GM18868 (cell line): ENCODE results near the gene MRM3.
"Not testable (repeated sequence)": the region's sequence is repeated elsewhere in the genome, so short reads cannot be mapped to it uniquely, and the experiment has no call there.

Experiments
- ATAC-seq: cut with Tn5 transposase; IDR thresholded peaks from one replicate; pipeline ENCODE4 v1.9.1; 2021; ENCODE audit warnings: mild to moderate bottlenecking, moderate library complexity; ENCODE audit not compliant: unreplicated experiment

The MRM3 gene

DNA sequence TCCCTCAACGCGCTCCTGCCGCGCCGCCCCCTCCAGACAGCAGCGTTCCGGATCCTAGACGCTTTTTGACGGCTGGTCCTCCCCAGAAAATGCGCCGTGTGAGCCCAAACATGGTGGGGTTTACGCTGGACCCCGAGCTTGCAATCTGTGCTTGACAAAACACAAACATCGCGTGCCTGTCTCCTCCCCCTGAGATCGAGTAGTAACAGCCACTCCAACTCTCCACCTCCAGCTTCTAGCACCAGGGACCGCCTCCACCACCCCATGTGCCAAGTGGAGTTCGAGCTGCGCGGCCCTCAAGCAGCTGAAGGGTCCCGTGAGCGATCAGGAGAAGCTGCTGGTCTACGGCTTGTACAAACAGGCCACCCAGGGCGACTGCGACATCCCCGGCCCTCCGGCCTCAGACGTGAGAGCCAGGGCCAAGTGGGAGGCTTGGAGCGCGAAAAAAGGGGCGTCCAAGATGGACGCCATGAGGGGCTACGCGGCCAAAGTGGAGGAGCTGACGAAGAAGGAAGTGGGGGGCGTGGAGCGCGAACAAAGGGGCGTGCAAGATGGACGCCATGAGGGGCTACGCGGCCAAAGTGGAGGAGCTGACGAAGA is 29.4 kb upstream of the MRM3 start:
- peak; percentile 7 for ATAC-seq

GRCh38 chr17:753418-753817 is 28.7 kb upstream of the MRM3 start:
- ATAC-seq: no peak

DNA sequence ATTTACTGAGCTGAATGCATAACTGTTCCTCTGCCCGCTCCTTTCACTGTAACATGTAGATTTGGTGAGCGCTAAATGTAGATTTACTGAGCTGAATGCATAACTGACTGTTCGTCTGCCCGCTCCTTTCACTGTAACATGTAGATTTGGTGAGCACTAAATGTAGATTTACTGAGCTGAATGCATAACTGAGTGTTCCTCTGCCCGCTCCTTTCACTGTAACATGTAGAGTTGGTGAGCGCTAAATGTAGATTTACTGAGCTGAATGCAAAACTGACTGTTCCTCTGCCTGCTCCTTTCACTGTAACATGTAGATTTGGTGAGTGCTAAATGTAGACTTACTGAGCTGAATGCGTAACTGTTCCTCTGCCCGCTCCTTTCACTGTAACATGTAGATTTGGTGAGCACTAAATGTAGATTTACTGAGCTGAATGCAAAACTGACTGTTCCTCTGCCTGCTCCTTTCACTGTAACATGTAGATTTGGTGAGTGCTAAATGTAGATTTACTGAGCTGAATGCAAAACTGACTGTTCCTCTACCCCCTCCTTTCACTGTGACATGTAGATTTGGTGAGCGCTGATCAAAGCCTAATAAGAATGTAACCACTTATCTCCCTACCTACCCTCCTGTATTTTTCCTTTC is 26.7 kb upstream of the MRM3 start:
- not testable (repeated sequence) for ATAC-seq

- not testable (repeated sequence) for ATAC-seq
Measured at GRCh38 chr17:756010-756567, 26.1 kb upstream of the MRM3 start.

DNA sequence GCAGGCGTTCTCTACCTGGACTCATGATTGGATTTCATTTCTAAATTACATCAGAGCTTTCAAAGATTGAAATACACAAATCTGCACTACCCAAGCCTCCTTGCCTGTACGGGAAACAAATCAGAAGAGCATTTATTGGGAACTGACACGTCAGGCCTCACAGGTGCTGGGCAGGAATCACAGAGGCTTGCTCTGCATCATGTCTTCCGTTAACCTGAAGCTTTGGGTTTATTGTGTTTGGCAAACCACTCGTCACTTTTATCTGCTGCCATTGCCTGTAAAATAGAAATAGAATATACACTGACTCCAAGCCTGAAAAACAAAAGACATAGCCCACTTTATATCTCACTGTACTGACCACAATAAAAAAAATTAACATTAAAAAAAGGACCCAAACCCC is 22.2 kb upstream of the MRM3 start:
- ATAC-seq: no peak

DNA sequence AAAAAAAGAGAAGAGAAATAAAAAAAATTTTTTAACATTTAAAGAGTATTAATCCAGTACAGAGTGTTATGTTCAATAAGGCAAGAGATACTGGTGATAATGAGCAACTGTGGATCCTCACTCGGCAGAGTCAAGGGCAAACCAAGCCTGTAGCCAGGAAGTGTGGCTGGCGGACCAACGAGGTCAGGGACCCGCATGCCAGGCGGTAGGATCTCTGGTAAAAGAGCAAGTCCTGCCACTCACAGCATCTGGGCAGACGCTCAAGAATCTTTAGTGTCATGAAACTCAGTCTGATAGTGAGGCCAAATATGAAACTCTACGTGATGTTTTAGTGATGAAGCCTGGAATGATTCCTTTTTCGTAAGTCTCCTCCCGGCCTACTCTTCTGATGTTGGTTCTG is 21.8 kb upstream of the MRM3 start:
- ATAC-seq: no peak

DNA sequence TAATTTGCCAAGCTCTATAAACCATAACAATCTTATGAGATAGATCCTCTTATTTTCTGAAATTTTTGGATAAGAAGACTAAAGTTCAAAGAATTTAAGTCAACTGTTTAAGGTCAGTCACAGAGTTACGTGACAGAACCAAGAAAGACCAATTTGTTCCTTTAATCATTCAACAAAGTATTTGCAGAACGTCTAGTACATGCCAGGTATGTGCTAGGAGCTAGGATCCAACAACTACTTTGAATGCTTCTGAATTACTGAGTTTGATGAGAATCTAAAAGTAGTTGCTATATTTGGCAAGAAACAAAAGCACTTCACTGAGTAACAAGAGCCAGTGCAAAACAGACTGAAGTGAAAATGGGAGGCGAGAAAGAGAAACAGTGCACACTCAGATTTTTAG is 15.1 kb upstream of the MRM3 start:
- ATAC-seq: no peak

GRCh38 chr17:773016-773415 is 9.1 kb upstream of the MRM3 start:
- no peak for ATAC-seq

GRCh38 chr17:773467-774312 is 8.5 kb upstream of the MRM3 start:
- no peak for ATAC-seq

DNA sequence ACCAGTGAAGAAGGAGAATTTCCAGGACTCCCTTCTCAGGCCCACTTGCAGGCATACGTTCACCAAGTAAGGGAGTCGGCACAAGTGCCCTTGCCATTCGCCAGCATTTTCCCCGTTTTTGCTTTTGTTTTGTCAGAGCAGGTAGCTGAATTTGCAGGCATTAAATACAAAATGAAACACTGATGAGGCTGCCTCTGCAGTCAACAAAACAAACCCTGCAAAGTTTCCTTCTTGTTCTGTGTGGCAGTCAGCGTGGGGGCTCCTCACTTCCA is 7.9 kb upstream of the MRM3 start:
- ATAC-seq: no peak

DNA sequence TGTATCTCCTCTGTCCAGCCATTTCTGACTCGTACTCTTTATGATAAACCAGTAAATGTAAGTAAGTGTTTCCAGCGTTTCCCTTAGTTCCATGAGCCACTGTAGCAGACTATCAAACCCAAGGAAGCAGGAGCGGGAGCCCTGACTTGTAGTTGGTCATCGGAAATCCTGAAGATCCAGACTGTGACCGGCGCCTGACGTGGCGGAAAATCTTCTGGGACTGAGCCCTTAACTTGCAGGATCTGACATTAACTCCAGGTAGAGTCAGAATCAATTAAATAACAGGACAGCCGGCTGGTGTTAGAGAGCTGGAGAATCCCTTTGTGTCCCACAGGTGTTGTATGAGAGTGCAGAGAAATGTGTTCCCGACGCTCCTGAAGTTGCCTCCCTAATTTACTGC is 4.1 kb upstream of the MRM3 start:
- ATAC-seq: no peak

DNA sequence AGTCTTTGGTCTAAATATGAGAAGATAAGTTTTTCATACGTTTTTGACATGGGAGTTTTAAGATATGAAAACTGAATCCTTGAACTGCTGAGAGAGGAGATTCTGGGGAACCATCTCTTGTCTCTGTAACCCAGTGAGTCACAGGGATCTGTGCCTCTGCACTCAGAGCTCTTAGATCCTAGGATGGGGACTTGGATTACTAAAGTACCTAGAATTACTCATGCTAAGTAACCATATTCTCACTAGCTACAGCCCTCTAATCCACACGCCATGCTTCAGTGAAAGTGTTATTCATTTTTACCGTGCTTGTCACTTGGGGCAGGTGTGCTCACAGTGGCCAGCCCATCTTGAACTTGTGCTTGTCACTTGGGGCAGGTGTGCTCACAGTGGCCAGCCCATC is 2.0 kb downstream of the MRM3 start:
- ATAC-seq: no peak

- ATAC-seq: not testable (repeated sequence)
Measured at GRCh38 chr17:785901-786300, 3.7 kb downstream of the MRM3 start.

GRCh38 chr17:787641-788221 is 5.6 kb downstream of the MRM3 start:
- no peak for ATAC-seq

DNA sequence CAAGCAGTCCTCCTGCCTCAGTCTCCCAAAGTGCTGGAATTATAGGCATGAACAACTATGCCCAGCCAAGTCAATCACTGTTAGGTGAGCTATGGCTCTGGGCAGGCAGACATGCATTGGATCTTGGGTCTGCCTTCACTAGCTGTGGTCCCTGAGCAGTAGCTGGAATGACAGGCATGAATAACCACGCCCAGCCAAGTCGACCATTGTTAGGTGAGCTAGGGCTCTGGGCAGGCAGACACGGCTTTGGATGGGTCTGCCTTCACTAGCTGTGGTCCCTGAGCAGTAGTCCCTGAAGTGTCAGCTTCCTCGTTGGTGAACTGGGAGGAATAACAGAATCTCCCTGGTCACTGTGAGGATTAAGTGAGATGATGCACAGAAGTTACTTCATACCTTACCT is 6.4 kb downstream of the MRM3 start:
- no peak for ATAC-seq

DNA sequence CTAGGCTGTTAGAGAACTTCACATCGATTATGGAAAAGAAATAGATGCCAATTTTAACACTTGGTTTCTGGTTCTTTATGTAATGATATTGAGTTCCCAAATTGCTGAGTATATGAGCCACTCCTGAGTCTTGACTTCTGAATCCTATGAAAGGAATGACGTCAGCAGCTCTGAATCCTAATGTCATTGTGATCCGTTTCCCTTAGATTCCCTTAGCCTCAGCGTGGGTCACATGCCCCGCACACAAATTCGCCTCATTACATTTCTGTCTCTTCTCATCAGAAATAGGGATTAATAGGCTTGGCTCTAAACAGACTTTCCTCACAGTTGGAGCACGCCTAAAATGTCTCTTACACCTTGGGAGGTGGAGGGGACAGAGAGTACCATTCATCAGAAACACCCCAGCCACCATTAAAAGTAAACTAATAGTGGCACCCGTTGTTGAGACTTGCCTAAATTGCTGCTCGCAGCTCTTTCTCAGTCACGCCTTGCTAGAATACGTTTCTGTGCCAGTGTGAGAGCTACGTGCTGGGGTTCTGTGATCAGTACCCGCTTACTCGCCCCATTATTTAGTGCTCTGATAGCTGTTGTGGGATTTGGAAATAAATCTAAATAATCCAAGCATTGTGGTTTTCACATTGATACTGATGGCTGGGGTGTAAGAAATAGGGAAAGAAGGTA is 7.1 kb downstream of the MRM3 start:
- ATAC-seq: no peak

GRCh38 chr17:789931-790873 is 8.0 kb downstream of the MRM3 start:
- ATAC-seq: not testable (repeated sequence)

DNA sequence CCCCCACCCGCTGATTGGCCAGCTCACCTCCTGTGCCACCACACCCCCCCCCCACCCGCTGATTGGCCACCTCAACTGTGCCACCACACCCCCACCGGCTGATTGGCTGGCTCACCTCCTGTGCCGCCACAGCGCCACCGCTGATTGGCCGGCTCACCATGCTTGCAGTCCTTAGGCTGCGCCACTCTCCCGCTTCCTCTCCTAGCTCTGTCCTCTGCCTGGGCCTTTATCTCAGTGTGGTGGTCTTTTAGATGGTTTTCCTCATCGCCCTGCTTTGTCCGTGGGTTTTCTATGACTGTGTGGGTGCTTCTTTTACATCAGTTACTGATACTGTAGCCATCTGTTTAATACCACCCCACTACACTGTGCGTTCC is 8.7 kb downstream of the MRM3 start:
- ATAC-seq: not testable (repeated sequence)

DNA sequence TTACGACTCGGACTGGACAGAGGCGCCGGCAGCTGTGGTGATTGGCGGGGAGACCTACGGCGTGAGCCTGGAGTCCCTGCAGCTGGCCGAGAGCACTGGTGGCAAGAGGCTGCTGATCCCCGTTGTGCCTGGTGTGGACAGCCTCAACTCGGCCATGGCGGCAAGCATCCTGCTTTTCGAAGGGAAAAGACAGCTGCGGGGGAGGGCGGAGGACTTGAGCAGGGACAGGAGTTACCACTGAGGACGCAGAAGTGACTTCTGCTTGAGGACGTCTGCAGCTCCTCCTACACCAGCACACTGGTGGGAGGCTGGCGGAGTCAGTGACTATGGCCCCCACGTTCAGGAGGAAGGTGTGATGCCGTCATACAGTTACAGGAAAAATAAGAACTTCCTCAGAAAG is 9.7 kb downstream of the MRM3 start:
- no peak for ATAC-seq

- no peak for ATAC-seq
Measured at GRCh38 chr17:792277-792676, 10.1 kb downstream of the MRM3 start.
